OCI-LY3 (cell line): ENCODE data around the gene GPR25.

Experiments used
- EZH2phosphoT487 ChIP-seq: fragments of 200-600 bp; shearing (Covaris generic); IDR thresholded peaks from 2 replicates; pipeline ENCODE4 v1.6.1; 2018; ENCODE audit warnings: antibody characterized with exemption, mixed run types, low read depth
- TF ChIP-seq, protein P1 (sequence below): fragments of 200-600, 300-600 bp; sonication (generic); IDR thresholded peaks from 2 replicates; pipeline ENCODE4 v1.5.1; 2014; ENCODE audit warnings: antibody characterized with exemption, low read length, low read depth

DNA sequence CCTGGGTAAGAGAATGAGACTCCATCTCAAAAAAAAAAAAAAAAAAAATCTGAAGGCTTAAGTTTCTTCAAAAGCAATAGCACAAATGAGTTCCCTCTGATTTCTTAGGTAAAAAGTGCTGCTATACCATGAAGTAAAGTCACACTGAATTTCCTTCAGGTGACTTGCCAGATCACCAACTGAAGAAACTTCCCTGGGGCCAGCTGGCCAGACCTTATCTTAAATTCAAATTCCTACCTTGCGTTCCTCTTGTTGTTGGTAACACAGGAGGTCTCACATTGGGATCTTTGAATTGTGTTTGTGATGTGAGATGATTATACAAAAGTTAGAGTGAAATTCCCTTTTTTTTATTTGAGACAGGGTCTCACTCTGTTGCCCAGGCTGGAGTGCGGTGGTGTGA is 33.7 kb downstream of the GPR25 start:
- TF ChIP-seq, protein P1, sequence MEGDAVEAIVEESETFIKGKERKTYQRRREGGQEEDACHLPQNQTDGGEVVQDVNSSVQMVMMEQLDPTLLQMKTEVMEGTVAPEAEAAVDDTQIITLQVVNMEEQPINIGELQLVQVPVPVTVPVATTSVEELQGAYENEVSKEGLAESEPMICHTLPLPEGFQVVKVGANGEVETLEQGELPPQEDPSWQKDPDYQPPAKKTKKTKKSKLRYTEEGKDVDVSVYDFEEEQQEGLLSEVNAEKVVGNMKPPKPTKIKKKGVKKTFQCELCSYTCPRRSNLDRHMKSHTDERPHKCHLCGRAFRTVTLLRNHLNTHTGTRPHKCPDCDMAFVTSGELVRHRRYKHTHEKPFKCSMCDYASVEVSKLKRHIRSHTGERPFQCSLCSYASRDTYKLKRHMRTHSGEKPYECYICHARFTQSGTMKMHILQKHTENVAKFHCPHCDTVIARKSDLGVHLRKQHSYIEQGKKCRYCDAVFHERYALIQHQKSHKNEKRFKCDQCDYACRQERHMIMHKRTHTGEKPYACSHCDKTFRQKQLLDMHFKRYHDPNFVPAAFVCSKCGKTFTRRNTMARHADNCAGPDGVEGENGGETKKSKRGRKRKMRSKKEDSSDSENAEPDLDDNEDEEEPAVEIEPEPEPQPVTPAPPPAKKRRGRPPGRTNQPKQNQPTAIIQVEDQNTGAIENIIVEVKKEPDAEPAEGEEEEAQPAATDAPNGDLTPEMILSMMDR, result no peak
- no peak for TF ChIP-seq EZH2phosphoT487
